ENCODE data around the gene HOXA7. TPM values are rescaled to one million over a fixed set of nuclear protein-coding genes. Genes with fewer than 3 reads are reported as not detected.

The HOXA7 gene
- total and polyA plus RNA-seq, 12 donors: 7.9 to 39.1 (median 22.7) TPM

DNA sequence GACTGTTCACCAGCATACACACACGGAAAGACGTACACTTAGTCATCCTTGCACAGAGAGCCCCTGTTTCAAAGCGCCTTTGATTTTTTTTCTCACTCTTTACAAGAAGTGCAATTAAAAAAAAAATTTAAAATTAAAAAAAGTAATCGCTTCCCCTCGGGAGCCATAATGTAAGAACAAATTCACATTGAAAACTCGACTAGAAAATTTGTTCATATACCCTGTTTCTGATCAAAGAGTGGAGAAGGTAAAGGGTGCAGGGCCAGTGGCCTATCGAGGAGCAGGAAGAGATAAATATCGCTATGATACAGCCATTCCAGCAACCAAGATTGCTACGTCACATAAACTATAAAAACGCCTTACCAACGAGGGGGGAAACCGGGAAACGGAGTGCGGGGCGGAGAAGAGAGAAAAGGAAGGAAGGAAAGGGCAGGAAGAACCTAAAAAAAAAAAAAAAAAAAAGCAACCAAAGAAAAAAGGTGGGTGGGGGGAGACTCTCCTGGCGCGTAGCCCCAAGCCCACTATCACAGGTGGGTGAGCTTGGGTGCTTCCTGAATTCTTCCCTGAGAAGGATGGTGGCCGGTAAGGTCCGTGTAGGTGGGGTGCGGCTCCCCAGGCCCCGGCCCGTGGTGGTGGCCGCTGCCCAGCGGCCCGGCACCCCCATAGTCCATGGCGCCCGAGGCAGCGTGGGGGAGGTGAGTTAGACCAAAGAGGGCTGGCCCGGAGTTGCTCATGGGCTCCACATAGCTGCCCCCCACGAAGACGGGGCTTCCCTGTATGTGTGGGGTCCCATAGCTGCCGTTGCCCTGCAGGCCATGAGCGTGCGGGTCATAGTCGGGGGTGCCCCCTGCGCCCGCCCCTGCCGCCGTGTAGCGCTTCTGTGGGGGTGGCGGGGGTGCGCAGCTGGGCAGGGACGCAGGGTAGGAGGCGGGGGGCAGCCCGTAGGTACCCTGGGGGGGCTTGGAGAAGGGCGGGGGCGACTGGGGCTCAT, 48.8 kb downstream of the HOXA7 start:
- no peak for TF ChIP-seq POLR2A (IDR thresholded peaks at IDR 0.05)
- TF ChIP-seq, protein P1, sequence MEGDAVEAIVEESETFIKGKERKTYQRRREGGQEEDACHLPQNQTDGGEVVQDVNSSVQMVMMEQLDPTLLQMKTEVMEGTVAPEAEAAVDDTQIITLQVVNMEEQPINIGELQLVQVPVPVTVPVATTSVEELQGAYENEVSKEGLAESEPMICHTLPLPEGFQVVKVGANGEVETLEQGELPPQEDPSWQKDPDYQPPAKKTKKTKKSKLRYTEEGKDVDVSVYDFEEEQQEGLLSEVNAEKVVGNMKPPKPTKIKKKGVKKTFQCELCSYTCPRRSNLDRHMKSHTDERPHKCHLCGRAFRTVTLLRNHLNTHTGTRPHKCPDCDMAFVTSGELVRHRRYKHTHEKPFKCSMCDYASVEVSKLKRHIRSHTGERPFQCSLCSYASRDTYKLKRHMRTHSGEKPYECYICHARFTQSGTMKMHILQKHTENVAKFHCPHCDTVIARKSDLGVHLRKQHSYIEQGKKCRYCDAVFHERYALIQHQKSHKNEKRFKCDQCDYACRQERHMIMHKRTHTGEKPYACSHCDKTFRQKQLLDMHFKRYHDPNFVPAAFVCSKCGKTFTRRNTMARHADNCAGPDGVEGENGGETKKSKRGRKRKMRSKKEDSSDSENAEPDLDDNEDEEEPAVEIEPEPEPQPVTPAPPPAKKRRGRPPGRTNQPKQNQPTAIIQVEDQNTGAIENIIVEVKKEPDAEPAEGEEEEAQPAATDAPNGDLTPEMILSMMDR (IDR thresholded peaks at IDR 0.05): no peak
- H3K4me3 ChIP-seq: peak overlapping the region in 2 of 4 donors; percentile 2 to 45
- H3K27me3 ChIP-seq: no peaks in the 10 kb centered on the region
- no peaks in the 10 kb centered on the region for H3K36me3 ChIP-seq (replicated peaks in 1 of 2)
- peaks cover 0 to 18% of the 10 kb centered on the region in 2 donors for H3K4me1 ChIP-seq (replicated peaks in 1 of 2)
- H3K27ac ChIP-seq: peak overlapping the region in 4 of 5 donors; percentile 50 to 97 (median 76)
- no peaks in the 10 kb centered on the region for H3K9me3 ChIP-seq (replicated peaks in 1 of 3)
- intact Hi-C loops (cut with DNase I): loop anchor here in 1 of 2 donors (10.0 kb wide), 1 partner anchor 243 kb away; the partner anchor contains the start of gene SKAP2
- 47 to 81% (median 58%) methylated on average over 19 to 47 of the region's 47 CpGs for WGBS, 4 donors
- peak in 1 of 7 donors; percentile 24 for DNase-seq

DNA sequence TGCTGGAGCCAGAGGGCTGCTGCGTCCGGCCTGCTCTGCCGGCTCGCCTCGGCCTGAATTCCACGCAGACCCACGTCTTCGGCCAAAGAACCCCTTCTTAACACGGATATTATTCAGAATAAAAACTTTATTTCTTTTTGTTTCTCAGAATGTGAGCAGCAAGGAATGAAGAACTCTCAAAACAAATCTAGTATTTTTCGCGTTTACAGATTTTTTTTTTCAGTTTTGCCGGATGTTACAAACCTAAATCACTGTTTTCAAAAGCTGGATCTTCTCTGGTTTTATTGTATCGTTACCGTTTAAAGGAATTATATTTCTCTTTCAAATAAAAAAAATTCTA, 49.6 kb downstream of the HOXA7 start:
- Histone ChIP-seq H3K27ac (peak overlapping the region in 4 of 5 donors; percentile 58 to 92 (median 75)), H3K36me3 (replicated peaks in 1 of 2) (no peaks in the 10 kb centered on the region), H3K27me3 (no peaks in the 10 kb centered on the region), H3K9me3 (replicated peaks in 1 of 3) (no peaks in the 10 kb centered on the region), H3K4me3 (peak overlapping the region in 1 of 4 donors; percentile 44), H3K4me1 (replicated peaks in 1 of 2) (peaks cover 0 to 22% of the 10 kb centered on the region in 2 donors)
- no peak for DNase-seq
- intact Hi-C loops (cut with DNase I): loop anchor here in 1 of 2 donors (10.0 kb wide), 1 partner anchor 242 kb away; the partner anchor contains the start of gene SKAP2
- TF ChIP-seq, protein P1 (IDR thresholded peaks at IDR 0.05): no peak
- no peak for TF ChIP-seq POLR2A (IDR thresholded peaks at IDR 0.05)
- 65 to 77% (median 70%) methylated on average over 14 of the region's 14 CpGs for WGBS, 4 donors

DNA sequence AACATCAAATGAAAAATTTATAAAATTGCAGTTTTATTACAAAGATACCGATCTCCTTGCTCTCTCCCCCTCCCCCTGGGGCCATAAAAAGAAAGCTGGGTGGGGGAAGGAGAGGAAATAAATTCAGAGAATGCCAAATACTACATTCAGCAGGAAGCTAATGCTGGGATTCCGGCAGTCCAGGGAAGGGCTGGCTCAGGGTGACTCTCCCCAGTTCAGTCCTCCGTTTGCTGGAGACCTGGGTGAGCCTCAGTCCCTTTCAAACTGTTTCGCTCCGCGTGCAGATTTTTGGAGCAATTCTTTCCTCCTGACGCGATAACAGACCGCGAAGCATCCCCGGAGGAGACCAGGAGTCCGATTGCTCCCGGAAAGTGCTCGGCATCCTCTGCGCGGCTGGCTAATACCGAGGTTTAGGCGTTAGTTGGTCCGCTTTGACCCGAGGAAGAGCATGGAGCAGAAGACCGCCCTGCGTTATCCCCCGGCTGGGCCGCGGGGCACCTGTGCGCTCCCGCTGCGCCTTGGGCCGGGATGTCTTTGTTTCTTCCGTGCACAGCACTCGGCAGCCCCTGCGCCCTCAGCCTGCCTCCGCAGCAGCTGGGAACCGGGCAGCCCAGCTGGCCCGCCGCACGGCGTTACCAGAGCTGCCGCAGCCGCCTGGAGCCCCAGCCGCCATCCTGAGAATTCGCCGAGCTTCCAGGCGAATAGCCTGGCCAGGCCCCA, 50.1 kb downstream of the HOXA7 start:
- Histone ChIP-seq H3K4me1 (replicated peaks in 1 of 2) (peaks cover 0 to 23% of the 10 kb centered on the region in 2 donors), H3K4me3 (peak overlapping the region in 1 of 4 donors; percentile 44), H3K36me3 (replicated peaks in 1 of 2) (no peaks in the 10 kb centered on the region), H3K9me3 (replicated peaks in 1 of 3) (no peaks in the 10 kb centered on the region), H3K27me3 (no peaks in the 10 kb centered on the region), H3K27ac (peak overlapping the region in 4 of 5 donors; percentile 58 to 92 (median 75))
- intact Hi-C loops (cut with DNase I): loop anchor here in 1 of 2 donors (10.0 kb wide), 1 partner anchor 242 kb away; the partner anchor contains the start of gene SKAP2
- peak in 1 of 7 donors; percentile 26 for DNase-seq
- no peak for TF ChIP-seq POLR2A (IDR thresholded peaks at IDR 0.05)
- TF ChIP-seq, protein P1 (IDR thresholded peaks at IDR 0.05): no peak
- 59 to 81% (median 70%) methylated on average over 23 to 44 of the region's 44 CpGs for WGBS, 4 donors
